ENCODE measurements around the gene ZNF821.

ZNF821 gene

GRCh38 chr16:71931001-71931400 is 47.0 kb upstream of the ZNF821 start:
- no peak overlapping the region for H3K4me3 ChIP-seq (ENCODE audit: low read length)
- no peaks in the 10 kb centered on the region for H3K9me2 ChIP-seq (replicated peaks; ENCODE audit: control insufficient read depth, low read length)
- H3K36me3 ChIP-seq (ENCODE audit: control insufficient read depth, low read length): peaks cover 73% of the 10 kb centered on the region
- H3K4me2 ChIP-seq (ENCODE audit: low read length): no peak overlapping the region
- peaks cover 22% of the 10 kb centered on the region for H3K79me2 ChIP-seq (ENCODE audit: control insufficient read depth, low read length)
- peaks cover 5% of the 10 kb centered on the region for H3F3A ChIP-seq (ENCODE audit: control insufficient read depth, insufficient read depth)
- peaks cover 47% of the 10 kb centered on the region for H3K4me1 ChIP-seq (ENCODE audit: control insufficient read depth, low read length)
- H3K27me3 ChIP-seq (ENCODE audit: control insufficient read depth, low read length): no peaks in the 10 kb centered on the region
- peaks cover 10% of the 10 kb centered on the region; the same call in 1 of the 2 replicates for H4K20me1 ChIP-seq (ENCODE audit: control insufficient read depth, insufficient read depth, low read depth, low read length)
- H3K9me3 ChIP-seq (ENCODE audit: control insufficient read depth, insufficient read depth, low read length): no peaks in the 10 kb centered on the region
- TF ChIP-seq CTCF (IDR thresholded peaks at IDR 0.05; ENCODE audit: low read depth, low read length, poor library complexity, severe bottlenecking): no peak
- no peak for TF ChIP-seq EZH2phosphoT487 (IDR thresholded peaks at IDR 0.05; ENCODE audit: borderline replicate concordance, low read length)
- no peak overlapping the region for H3K27ac ChIP-seq (ENCODE audit: low read depth, low read length)

DNA sequence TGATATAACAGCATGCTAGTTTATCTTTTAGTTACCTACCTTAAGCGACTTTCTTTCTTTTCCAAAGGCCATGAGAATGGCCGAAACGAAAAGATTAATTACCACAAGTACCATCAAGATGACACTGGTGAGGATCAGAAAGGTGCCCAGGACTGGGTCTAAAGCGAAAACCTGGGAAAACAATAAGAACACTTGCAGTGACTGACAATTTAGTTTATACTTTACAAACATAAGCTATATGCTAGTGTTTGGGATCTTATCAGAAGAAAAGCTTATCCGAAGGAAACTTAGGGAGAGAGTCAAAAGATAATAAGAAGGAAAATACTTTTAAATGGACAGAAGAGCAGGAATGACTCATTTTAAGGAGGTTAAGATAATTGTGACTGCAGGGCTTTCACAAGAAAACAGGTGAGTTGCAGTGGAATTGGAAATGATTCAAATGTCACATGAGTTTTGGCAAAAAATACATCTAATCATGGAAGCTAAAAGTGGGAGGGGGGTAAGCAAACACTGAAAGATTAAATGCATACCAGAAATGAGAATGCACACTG is 46.1 kb upstream of the ZNF821 start:
- TF ChIP-seq CTCF (IDR thresholded peaks at IDR 0.05; ENCODE audit: low read depth, low read length, poor library complexity, severe bottlenecking): no peak
- TF ChIP-seq EZH2phosphoT487 (IDR thresholded peaks at IDR 0.05; ENCODE audit: borderline replicate concordance, low read length): no peak
- Histone ChIP-seq H3K36me3 (ENCODE audit: control insufficient read depth, low read length) (peaks cover 78% of the 10 kb centered on the region), H3K27ac (ENCODE audit: low read depth, low read length) (no peak overlapping the region), H3K4me3 (ENCODE audit: low read length) (no peak overlapping the region), H3F3A (ENCODE audit: control insufficient read depth, insufficient read depth) (peaks cover 3% of the 10 kb centered on the region; the same call in 1 of the 2 replicates), H4K20me1 (ENCODE audit: control insufficient read depth, insufficient read depth, low read depth, low read length) (peaks cover 10% of the 10 kb centered on the region; the same call in 1 of the 2 replicates), H3K9me3 (ENCODE audit: control insufficient read depth, insufficient read depth, low read length) (no peaks in the 10 kb centered on the region), H3K4me1 (ENCODE audit: control insufficient read depth, low read length) (peaks cover 41% of the 10 kb centered on the region), H3K27me3 (ENCODE audit: control insufficient read depth, low read length) (no peaks in the 10 kb centered on the region), H3K79me2 (ENCODE audit: control insufficient read depth, low read length) (peaks cover 22% of the 10 kb centered on the region), H3K4me2 (ENCODE audit: low read length) (no peak overlapping the region), H3K9me2 (replicated peaks; ENCODE audit: control insufficient read depth, low read length) (no peaks in the 10 kb centered on the region)

DNA sequence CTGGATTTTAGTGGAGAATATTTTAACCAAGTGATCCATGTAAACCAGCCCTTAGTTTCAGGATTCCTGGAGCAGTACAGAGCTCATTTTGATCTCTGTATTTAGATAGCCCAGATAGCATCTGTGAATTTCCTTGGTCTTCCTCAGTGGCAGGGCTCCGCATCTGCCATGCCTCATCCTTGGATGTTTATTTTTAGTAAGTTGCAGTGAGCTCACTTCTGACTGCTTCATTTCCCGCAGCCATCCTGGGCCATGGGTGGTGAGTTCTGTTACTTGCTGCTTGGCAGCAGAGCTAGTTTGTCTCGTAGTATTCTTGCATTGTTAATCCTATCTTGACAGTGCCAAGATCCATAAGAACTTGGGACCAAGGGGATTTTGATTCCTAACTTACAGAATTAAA is 45.1 kb upstream of the ZNF821 start:
- H3K4me3 ChIP-seq (ENCODE audit: low read length): no peak overlapping the region
- no peak overlapping the region for H3K4me2 ChIP-seq (ENCODE audit: low read length)
- no peak overlapping the region for H3K27ac ChIP-seq (ENCODE audit: low read depth, low read length)
- 0 out of 2 replicates have a peak, but pooled peaks cover 3% of the 10 kb centered on the region for H3F3A ChIP-seq (ENCODE audit: control insufficient read depth, insufficient read depth)
- H3K36me3 ChIP-seq (ENCODE audit: control insufficient read depth, low read length): peaks cover 82% of the 10 kb centered on the region
- no peaks in the 10 kb centered on the region for H3K27me3 ChIP-seq (ENCODE audit: control insufficient read depth, low read length)
- peaks cover 22% of the 10 kb centered on the region for H3K79me2 ChIP-seq (ENCODE audit: control insufficient read depth, low read length)
- H3K9me2 ChIP-seq (replicated peaks; ENCODE audit: control insufficient read depth, low read length): no peaks in the 10 kb centered on the region
- peaks cover 30% of the 10 kb centered on the region for H3K4me1 ChIP-seq (ENCODE audit: control insufficient read depth, low read length)
- TF ChIP-seq CTCF (IDR thresholded peaks at IDR 0.05; ENCODE audit: low read depth, low read length, poor library complexity, severe bottlenecking): no peak
- no peak for TF ChIP-seq EZH2phosphoT487 (IDR thresholded peaks at IDR 0.05; ENCODE audit: borderline replicate concordance, low read length)
- peaks cover 10% of the 10 kb centered on the region; the same call in 1 of the 2 replicates for H4K20me1 ChIP-seq (ENCODE audit: control insufficient read depth, insufficient read depth, low read depth, low read length)
- H3K9me3 ChIP-seq (ENCODE audit: control insufficient read depth, insufficient read depth, low read length): no peaks in the 10 kb centered on the region

All from DOHH2 (cell line).